ENCODE data around the gene MT1F.

Gene MT1F

DNA sequence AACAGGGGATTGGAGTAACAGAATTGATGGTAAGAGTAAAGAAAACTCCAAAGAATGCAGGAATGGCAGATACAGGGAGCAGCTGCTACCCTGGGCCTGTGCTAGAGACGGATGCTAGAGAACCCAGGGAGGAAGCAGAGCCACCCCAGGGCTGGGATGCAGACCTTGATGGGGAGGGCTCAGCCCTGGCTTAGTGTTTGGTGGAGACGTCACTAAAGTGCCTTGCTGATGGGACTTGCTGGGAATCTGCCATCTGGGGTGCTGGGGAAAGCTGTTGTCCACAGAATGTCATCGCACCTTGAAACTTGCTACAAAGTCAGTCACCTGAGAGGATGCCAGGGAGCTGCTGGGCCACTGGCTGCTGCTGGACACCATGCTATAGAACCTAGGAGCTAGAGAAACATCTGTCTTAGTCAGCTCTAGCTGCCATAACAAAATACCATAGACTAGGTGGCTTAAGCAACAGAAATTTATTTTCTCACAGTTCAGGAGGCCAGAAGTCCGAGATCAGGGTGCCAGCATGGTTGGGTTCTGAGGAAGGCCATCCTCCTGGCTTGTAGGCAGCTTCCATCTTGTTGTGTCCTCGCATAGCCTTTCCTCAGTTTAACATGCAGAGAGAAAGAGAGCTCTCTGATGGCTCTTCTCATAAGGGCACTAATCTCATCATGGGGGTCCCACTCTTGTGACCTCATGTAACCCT lies 39.8 kb downstream of the MT1F start:
- TF ChIP-seq GATA1 (IDR thresholded peaks at IDR 0.05; ENCODE audit: low read depth, low read length) (no peak), POLR2A (IDR thresholded peaks at IDR 0.05; ENCODE audit: low read length) (no peak)
- DNase-seq = no peak

DNA sequence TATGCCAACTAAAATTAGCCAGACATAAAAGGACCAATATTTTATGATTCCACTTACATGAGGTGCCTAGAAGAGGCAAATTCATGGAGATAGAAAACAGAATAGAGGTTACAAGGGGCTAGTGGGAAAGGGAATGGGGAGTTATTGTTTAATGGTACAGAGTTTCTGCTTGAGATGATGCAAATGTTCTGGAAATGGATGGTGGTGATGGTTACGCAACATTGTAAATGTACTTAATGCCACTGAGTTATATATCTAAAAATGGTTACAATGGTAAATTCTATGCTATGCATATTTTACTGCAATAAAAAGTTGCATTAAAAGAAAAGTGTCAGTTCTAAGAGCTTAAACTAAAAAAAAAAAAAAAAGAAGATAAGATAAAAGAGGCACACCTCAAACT lies 42.4 kb downstream of the MT1F start:
- TF ChIP-seq GATA1 (IDR thresholded peaks at IDR 0.05; ENCODE audit: low read depth, low read length) (no peak), POLR2A (IDR thresholded peaks at IDR 0.05; ENCODE audit: low read length) (no peak)
- DNase-seq = no peak

DNA sequence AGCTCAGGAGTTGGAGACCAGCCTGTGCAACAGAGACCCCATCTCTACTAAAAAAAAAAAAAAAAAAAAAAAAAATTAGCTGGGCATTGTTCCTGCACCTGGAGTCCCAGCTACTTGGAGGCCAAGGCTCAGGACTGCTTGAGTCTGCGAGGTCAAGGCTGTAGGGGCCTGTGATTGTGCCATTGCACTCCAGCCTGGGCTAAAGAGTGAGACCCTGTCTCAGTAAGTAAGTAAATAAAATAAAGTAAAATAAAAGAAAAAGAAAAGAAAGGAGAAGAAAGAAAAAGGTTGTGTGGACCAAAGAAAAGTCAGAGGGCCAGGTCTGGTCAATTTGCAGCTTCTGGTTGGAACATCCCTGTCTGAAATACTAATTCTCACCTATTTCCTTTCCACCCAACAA lies 42.9 kb downstream of the MT1F start:
- TF ChIP-seq POLR2A (IDR thresholded peaks at IDR 0.05; ENCODE audit: low read length) = no peak
- TF ChIP-seq GATA1 (IDR thresholded peaks at IDR 0.05; ENCODE audit: low read depth, low read length) = no peak
- DNase-seq = no peak

DNA sequence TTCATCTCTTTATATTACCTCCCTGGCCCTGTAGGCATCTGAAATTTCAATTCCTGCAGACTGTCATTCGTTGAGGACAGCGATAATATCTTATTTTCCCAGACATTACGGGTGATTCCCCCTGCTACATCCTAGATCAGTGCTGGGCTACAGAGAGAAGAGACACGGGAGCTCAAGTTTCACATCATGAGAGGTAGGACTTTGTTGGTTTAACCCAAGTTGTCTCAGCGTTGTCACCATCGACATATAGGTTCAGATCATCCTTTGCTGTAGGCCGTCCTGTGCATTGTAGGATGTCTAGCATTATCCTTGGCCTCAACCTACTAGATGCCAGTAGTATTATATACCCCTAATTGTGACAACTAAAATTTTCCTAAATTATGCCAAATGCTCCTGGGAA lies 43.8 kb downstream of the MT1F start:
- DNase-seq = no peak
- TF ChIP-seq GATA1 (IDR thresholded peaks at IDR 0.05; ENCODE audit: low read depth, low read length) = no peak
- TF ChIP-seq POLR2A (IDR thresholded peaks at IDR 0.05; ENCODE audit: low read length) = no peak

DNA sequence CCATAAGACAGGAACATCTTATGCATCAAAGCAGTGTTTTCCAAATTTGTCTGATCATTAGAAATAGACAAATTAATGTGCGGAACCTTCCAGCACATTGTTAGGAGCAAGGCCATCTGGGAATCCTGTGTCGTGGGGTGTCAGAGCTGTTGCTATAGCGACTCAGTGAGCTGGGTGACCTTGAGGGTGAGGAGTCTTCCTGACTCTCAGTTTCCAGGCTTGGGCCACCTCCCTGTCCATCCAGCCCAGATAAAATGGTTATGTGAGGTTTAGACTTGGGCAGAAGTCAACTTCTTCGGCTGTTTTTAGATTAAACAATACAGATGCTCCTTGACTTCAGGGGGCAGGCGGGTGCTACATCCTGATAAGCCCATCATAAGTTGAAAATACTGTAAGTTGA lies 45.1 kb downstream of the MT1F start:
- peak in 1 of 2 experiments; percentile 21 for DNase-seq

More for the DNA sequence above, 45.1 kb downstream of the MT1F start:
- TF ChIP-seq GATA1 (IDR thresholded peaks at IDR 0.05; ENCODE audit: low read depth, low read length) (no peak), POLR2A (IDR thresholded peaks at IDR 0.05; ENCODE audit: low read length) (no peak)
